Epidermal melanocyte (primary cell): ENCODE measurements around the gene ARMC9.

Experiments used
- DNase-seq: peaks from one replicate; pipeline ENCODE4 v3.0.0; 2011; ENCODE audit warnings: low spot score; ENCODE audit not compliant: insufficient read length

ARMC9 gene

GRCh38 chr2:231204146-231204545, 5.7 kb downstream of the ARMC9 start:
- DNase-seq, result no peak

GRCh38 chr2:231204581-231204980, 6.2 kb downstream of the ARMC9 start:
- DNase-seq, result no peak

GRCh38 chr2:231207734-231208133, 9.3 kb downstream of the ARMC9 start:
- DNase-seq, result no peak

GRCh38 chr2:231210782-231211181, 12.4 kb downstream of the ARMC9 start:
- DNase-seq, result no peak

GRCh38 chr2:231211486-231211885, 13.1 kb downstream of the ARMC9 start:
- DNase-seq, result no peak

- no peak for DNase-seq
Measured at GRCh38 chr2:231212329-231212845, 14.0 kb downstream of the ARMC9 start.

GRCh38 chr2:231213931-231214642, 15.7 kb downstream of the ARMC9 start:
- DNase-seq, result no peak

GRCh38 chr2:231218366-231218765, 19.9 kb downstream of the ARMC9 start:
- DNase-seq, result no peak

GRCh38 chr2:231219289-231219688, 20.9 kb downstream of the ARMC9 start:
- no peak for DNase-seq

- no peak for DNase-seq
Measured at GRCh38 chr2:231221761-231222160, 23.3 kb downstream of the ARMC9 start.

GRCh38 chr2:231222318-231223000, 24.0 kb downstream of the ARMC9 start:
- peak; percentile 62 for DNase-seq

- DNase-seq, result no peak
Measured at GRCh38 chr2:231223001-231223375, 24.6 kb downstream of the ARMC9 start.

- no peak for DNase-seq
Measured at GRCh38 chr2:231223458-231223976, 25.1 kb downstream of the ARMC9 start.

- peak; percentile 81 for DNase-seq
Measured at GRCh38 chr2:231227310-231228162, 29.1 kb downstream of the ARMC9 start.

GRCh38 chr2:231228223-231228622, 29.8 kb downstream of the ARMC9 start:
- no peak for DNase-seq

GRCh38 chr2:231228974-231229529, 30.6 kb downstream of the ARMC9 start:
- DNase-seq, result no peak

GRCh38 chr2:231235217-231235616, 36.8 kb downstream of the ARMC9 start:
- no peak for DNase-seq

- DNase-seq, result no peak
Measured at GRCh38 chr2:231238689-231239088, 40.3 kb downstream of the ARMC9 start.

GRCh38 chr2:231239751-231240150, 41.3 kb downstream of the ARMC9 start:
- no peak for DNase-seq

- no peak for DNase-seq
Measured at GRCh38 chr2:231241755-231242507, 43.5 kb downstream of the ARMC9 start.

GRCh38 chr2:231243866-231244265, 45.4 kb downstream of the ARMC9 start:
- no peak for DNase-seq
